Activated T-helper 17 cell treated with anti-CD3 and anti-CD28 coated beads, Interleukin-2, amount 50 U/mL, for 72 hours (primary cell): ENCODE measurements around the gene MVB12A. TPM values are rescaled to one million over a fixed set of nuclear protein-coding genes. Genes with fewer than 3 reads are reported as not detected.

ENCODE experiments used
- ATAC-seq: fragments of 150-1000 bp; cut with Tn5 transposase; replicated peaks from 2 replicates; pipeline ENCODE4 v1.10.0; 2021; ENCODE audit warnings: mild to moderate bottlenecking, moderate library complexity
- H3K27ac Mint-ChIP-seq: one replicate; pipeline ENCODE4 v1.8.0; 2022; ENCODE audit warnings: mixed read lengths
- H3K27me3 Mint-ChIP-seq: one replicate; pipeline ENCODE4 v1.8.0; 2022; ENCODE audit warnings: mixed read lengths
- H3K36me3 Mint-ChIP-seq: one replicate; pipeline ENCODE4 v1.8.0; 2022; ENCODE audit warnings: low read depth, mild to moderate bottlenecking, mixed read lengths
- H3K4me1 Mint-ChIP-seq: one replicate; pipeline ENCODE4 v1.8.0; 2022; ENCODE audit warnings: mixed read lengths
- H3K4me3 Mint-ChIP-seq: one replicate; pipeline ENCODE4 v1.8.0; 2022; ENCODE audit warnings: mild to moderate bottlenecking, mixed read lengths
- H3K9me3 Mint-ChIP-seq: one replicate; pipeline ENCODE4 v1.8.0; 2022; ENCODE audit warnings: mixed read lengths
- total RNA-seq, 2 donors: library from RNA; stranded (reverse); gene quantifications; one replicate each; pipeline ENCODE4 v1.2.3, GENCODE V29; 2022

MVB12A gene
- total RNA-seq = 10 to 100 TPM; 42.6 to 48.9 TPM

GRCh38 chr19:17419621-17420474 is at the start of gene MVB12A:
TSS of gene MVB12A (plus strand) at chr19:17420047. CDS start at chr19:17420136, 89 bp downstream.
- Mint-ChIP-seq H3K36me3 (peaks cover 32% of the 10 kb centered on the region), H3K4me1 (peaks cover 5% of the 10 kb centered on the region), H3K4me3 (peak within 1 kb of the TSS; percentile 97), H3K27me3 (no peaks in the 10 kb centered on the region), H3K9me3 (no peaks in the 10 kb centered on the region), H3K27ac (peak within 1 kb of the TSS; percentile 91)
- peak; percentile 97 for ATAC-seq

DNA sequence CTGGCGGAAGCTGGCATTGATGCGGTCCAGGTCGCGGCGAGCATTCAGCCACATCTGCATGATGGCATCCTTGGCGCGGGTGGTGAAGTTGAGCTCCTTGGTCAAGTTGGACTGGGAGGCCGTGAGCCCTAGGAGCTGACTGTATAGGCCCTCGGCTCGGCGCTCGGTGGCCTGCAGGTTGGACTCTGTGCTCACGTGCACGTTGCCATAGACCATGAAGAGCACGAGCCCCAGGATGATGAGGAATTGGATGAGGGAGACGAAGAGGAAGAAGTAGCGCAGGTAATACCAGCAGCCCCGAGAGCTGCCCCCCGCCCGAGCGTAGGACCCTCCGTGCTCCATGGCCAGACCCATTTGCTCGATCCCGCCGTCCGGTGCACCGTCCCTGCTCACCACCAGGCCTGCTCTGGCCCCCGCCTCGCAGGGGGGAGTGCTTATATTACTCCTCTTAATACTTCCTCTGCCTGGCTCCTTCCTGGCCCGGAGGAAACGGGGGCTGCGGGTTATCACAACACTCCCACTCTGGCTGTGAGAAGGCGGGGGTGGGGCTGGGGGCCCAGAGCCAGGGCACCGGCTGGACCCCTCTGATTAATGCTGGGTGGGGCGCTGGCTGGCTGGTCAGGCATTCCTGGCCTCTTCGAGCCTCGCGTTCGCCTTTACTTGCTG is 42.8 kb upstream of the MVB12A start, which contains the start of gene PLVAP:
TSS of gene PLVAP (minus strand) at position 408 of the 666 bp plus-strand sequence. CDS start at position 354, 54 bp downstream.
- Mint-ChIP-seq H3K9me3 (no peaks in the 10 kb centered on the region), H3K27ac (no peak within 1 kb of the TSS), H3K4me3 (no peak within 1 kb of the TSS), H3K27me3 (peaks cover 4% of the 10 kb centered on the region), H3K4me1 (no peaks in the 10 kb centered on the region), H3K36me3 (no peaks in the 10 kb centered on the region)
- no peak for ATAC-seq

- no peaks in the 10 kb centered on the region for H3K9me3 Mint-ChIP-seq
- H3K36me3 Mint-ChIP-seq = no peaks in the 10 kb centered on the region
- H3K4me1 Mint-ChIP-seq = no peaks in the 10 kb centered on the region
- H3K27ac Mint-ChIP-seq = no peak overlapping the region
- no peak for ATAC-seq
- H3K4me3 Mint-ChIP-seq = no peak overlapping the region
- peaks cover 4% of the 10 kb centered on the region for H3K27me3 Mint-ChIP-seq
These were observed 41.6 kb upstream of the MVB12A start for GRCh38 chr19:17378271-17378670.

DNA sequence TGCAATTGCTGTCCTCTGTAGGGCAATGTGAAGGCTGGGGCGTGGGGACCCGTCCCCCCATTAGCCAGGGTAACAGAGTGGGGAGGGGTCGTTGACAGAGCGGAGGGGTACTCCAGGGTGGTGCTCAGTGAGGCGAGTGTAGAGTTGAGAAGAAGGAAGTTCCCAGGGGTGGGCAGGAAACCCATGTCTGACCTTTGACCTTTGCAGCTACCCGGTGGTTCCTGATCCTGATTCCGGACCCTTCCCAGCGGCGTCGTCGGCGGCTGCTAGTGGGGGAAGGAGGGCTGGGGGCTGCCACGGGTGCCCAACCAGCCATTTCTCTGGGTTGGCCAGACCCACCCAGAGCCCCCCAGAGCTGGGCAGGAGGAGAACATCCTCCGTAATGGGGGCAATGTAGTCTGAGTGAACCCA is 40.6 kb upstream of the MVB12A start:
- H3K36me3 Mint-ChIP-seq = no peaks in the 10 kb centered on the region
- H3K27ac Mint-ChIP-seq = no peak overlapping the region
- H3K4me1 Mint-ChIP-seq = no peaks in the 10 kb centered on the region
- no peak for ATAC-seq
- H3K9me3 Mint-ChIP-seq = no peaks in the 10 kb centered on the region
- H3K4me3 Mint-ChIP-seq = no peak overlapping the region
- H3K27me3 Mint-ChIP-seq = peaks cover 4% of the 10 kb centered on the region

DNA sequence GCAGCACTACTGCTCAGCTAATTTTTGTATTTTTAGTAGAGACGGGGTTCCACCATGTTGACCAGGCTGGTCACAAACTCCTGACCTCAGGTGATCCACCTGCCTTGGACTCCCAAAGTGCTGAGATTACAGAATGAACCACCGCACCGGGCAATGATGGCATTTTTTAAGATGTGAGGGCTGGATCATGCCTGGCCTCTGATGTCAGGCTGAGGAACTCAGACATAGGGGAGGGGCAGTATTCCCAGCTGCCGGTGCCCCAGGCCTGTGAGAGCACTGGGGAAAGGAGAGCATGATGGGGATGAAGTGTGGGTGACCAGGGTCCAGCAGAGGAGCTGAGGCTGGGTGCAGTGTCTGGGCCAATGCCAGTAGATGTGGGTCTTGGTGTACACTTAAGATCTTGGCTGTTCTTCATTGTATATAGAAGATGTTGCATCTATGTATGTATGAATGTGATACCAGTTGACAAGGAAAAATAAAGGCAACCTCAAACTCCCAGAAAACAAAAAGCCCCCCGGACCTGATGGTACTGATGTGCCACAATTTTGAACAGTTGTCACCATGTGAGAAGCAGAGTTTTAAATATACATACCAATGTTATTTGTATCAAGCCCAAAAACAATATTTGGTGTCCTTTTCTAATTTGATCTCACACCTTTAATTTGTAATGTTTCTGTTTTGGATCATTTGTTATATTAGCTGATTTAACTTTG is 39.3 kb upstream of the MVB12A start:
- Mint-ChIP-seq H3K27me3 (peaks cover 4% of the 10 kb centered on the region), H3K36me3 (no peaks in the 10 kb centered on the region), H3K4me3 (no peak overlapping the region), H3K27ac (no peak overlapping the region), H3K4me1 (no peaks in the 10 kb centered on the region), H3K9me3 (no peaks in the 10 kb centered on the region)
- ATAC-seq = no peak

- no peaks in the 10 kb centered on the region for H3K27me3 Mint-ChIP-seq
- peak; percentile 43 for ATAC-seq
- no peak overlapping the region for H3K27ac Mint-ChIP-seq
- no peaks in the 10 kb centered on the region for H3K9me3 Mint-ChIP-seq
- no peak overlapping the region for H3K4me3 Mint-ChIP-seq
- peaks cover 4% of the 10 kb centered on the region for H3K4me1 Mint-ChIP-seq
- no peaks in the 10 kb centered on the region for H3K36me3 Mint-ChIP-seq
These were observed 33.8 kb upstream of the MVB12A start for GRCh38 chr19:17385878-17386611.

DNA sequence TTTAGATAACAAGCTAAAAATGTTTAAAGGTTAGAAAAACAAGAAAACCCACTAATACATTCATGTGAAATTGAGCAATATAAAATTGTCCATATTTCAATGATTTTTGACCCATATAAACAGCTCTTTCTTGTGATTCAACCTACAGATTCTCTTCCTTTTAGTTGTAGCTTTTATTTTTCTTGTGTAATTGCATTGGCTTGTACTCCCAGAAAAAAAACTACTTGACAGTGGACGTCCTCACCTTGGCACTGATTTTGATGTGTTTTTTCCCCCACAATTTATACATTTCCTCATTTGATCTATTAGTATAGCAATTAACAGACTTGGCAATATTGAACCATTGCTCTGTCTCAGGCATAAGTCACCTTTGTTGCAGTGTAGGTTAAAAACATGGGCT is 30.6 kb upstream of the MVB12A start:
- no peak overlapping the region for H3K27ac Mint-ChIP-seq
- H3K9me3 Mint-ChIP-seq = no peaks in the 10 kb centered on the region
- peaks cover 4% of the 10 kb centered on the region for H3K4me1 Mint-ChIP-seq
- no peaks in the 10 kb centered on the region for H3K27me3 Mint-ChIP-seq
- ATAC-seq = no peak
- H3K4me3 Mint-ChIP-seq = no peak overlapping the region
- H3K36me3 Mint-ChIP-seq = no peaks in the 10 kb centered on the region

DNA sequence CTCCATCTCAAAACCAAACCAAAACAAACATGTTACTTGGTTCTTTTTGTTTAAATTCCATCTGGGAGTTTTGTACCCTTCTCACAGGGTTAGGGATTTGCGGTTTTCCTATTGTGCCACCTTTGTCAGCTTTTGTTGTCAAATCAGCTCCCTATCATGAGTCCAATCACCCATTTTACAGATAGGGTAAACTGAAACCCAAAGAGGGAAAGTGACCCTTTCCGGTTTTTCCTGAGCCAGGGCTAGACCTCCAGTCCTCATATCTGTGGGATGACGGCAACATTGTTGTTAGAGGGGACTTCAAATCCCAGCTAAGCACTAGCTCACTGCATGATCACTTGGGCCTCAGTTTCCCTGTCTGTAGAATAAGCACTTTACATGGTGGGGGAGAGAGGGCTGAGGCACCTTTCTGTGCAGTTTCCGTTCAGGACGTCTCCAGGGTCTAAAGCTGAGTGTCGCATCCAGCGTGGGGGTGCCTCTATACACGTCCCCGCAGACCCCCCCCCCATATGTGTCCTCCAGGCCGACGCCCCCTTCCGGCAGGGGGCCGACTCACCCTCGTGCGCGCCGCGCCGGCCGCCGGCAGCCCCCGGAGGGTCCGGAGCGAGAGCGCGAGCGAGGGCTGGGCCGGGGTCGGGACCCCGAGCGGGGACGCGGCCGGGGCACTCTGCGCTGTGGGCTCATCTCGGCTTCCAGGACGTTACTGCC is 29.7 kb upstream of the MVB12A start:
- H3K27me3 Mint-ChIP-seq = no peaks in the 10 kb centered on the region
- peaks cover 4% of the 10 kb centered on the region for H3K36me3 Mint-ChIP-seq
- peaks cover 7% of the 10 kb centered on the region for H3K4me1 Mint-ChIP-seq
- H3K9me3 Mint-ChIP-seq = no peaks in the 10 kb centered on the region
- H3K4me3 Mint-ChIP-seq = peak overlapping the region; percentile 88
- no peak overlapping the region for H3K27ac Mint-ChIP-seq
- ATAC-seq = no peak

- peaks cover 6% of the 10 kb centered on the region for H3K36me3 Mint-ChIP-seq
- no peaks in the 10 kb centered on the region for H3K9me3 Mint-ChIP-seq
- ATAC-seq = peak; percentile 100
- peaks cover 10% of the 10 kb centered on the region for H3K4me1 Mint-ChIP-seq
- peak overlapping the region; percentile 71 for H3K27ac Mint-ChIP-seq
- peak overlapping the region; percentile 88 for H3K4me3 Mint-ChIP-seq
- H3K27me3 Mint-ChIP-seq = no peaks in the 10 kb centered on the region
These were observed 29.0 kb upstream of the MVB12A start for GRCh38 chr19:17390665-17391370.

GRCh38 chr19:17391371-17392151 is 28.3 kb upstream of the MVB12A start:
- peak; percentile 18 for ATAC-seq
- Mint-ChIP-seq H3K4me1 (peaks cover 10% of the 10 kb centered on the region), H3K27me3 (no peaks in the 10 kb centered on the region), H3K9me3 (no peaks in the 10 kb centered on the region), H3K27ac (no peak overlapping the region), H3K36me3 (peaks cover 6% of the 10 kb centered on the region), H3K4me3 (peak overlapping the region; percentile 88)

DNA sequence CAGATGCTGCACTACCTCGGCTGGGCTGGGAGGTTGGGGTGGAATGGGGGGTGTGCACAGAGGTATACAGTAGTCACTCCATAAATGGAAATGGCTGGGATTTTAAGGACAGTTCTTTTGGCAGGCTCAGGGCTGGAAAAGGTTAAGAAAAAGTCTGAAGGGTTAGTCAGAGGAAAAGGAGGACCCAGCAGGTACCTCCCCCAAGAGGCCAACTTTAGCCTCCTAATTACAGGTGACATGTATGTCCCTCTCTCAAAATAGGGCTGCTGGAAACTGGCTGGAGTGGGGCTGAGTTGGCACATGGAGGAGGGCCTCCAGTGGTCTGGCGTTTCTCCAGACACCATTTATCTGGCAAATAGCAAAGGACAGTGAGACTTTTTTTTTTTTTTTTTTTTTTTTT is 26.8 kb upstream of the MVB12A start:
- Mint-ChIP-seq H3K4me1 (peaks cover 10% of the 10 kb centered on the region), H3K27ac (no peak overlapping the region), H3K27me3 (no peaks in the 10 kb centered on the region), H3K4me3 (no peak overlapping the region), H3K36me3 (peaks cover 15% of the 10 kb centered on the region), H3K9me3 (no peaks in the 10 kb centered on the region)
- ATAC-seq = no peak

GRCh38 chr19:17393914-17394313 is 25.9 kb upstream of the MVB12A start, which contains the start of gene CCDC194:
TSS of gene CCDC194 (minus strand) at chr19:17394196. CDS start at chr19:17394158, 38 bp downstream.
- Mint-ChIP-seq H3K4me1 (peaks cover 10% of the 10 kb centered on the region), H3K27me3 (no peaks in the 10 kb centered on the region), H3K36me3 (peaks cover 18% of the 10 kb centered on the region), H3K9me3 (no peaks in the 10 kb centered on the region), H3K27ac (peak within 1 kb of the TSS; percentile 56), H3K4me3 (no peak within 1 kb of the TSS)
- no peak for ATAC-seq
